Fibroblast of skin of right biceps (primary cell): ENCODE measurements around the gene PDK3.

ENCODE experiments used
- DNase-seq: peaks from one replicate; pipeline ENCODE4 v3.0.0-alpha.2; 2013

The PDK3 gene

DNA sequence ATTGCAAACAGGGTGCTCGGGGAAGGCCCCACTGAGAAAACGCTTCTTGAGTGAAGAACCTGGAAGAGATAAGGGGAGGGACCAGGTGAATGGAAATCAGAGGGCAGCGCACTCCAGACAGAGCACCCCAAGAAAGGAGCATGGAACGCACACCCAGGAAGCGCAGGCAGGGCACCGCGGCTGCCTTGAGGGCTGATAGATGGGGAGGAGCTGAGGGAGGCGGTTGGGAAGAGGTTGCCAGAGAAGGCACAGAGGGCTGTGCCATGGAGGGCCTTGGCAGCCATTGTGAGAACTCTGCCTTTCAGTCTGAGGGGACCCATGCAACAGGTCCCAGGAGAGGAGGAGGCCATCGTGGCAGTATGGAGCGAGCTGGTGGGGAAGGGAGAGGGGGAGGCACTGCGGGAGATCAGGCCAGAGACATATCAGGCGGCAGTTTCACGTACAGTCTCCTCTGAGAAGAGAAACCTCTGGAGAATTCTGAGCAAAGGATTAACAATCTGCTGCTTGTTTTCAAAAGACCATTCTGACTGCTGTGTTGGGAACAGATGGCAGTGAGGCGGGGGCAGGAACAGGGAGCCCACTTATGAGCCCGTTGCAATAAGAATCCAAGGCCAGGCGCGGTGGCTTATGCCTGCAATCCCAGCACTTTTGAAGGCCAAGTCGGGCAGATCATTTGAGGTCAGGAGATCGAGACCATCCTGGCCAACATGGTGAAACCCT, 98.4 kb downstream of the PDK3 start:
- no peak for DNase-seq

DNA sequence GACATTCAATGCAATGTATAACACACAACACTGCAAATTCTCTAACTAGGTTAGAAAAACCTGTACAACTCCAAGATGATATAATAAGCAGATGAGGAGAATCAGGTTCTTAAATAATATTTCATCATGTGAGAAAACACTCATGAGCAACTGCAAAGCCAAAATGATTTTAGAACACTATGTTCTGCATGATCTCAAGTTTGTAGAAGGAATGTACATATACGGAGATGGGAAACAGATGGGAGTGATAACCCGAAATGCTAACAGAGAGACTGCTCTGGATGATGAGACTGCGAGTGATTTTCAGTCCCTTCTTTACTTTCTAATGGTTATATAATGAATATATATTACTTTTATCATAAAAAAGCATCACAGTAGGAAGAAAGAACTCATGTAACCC, 101.2 kb downstream of the PDK3 start:
- DNase-seq: no peak

DNA sequence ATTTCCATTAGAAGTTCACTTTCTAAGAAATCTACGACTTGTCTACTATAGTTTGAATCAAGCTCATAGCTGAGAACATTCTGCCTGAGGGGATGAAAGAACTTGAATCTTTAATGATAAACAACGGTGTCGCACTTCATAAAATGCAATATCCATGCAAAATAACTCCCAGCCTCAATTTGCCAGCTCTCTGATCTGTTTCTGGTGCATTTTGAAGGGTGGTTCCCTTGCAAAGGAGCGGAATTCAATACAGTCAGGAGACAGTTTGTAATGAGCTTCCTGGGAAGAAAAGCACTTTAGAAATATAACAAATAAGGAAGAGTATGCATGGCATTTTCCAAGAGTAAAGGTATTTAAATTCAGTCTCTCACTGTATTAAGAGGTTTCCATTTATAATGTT, 102.1 kb downstream of the PDK3 start:
- no peak for DNase-seq

DNA sequence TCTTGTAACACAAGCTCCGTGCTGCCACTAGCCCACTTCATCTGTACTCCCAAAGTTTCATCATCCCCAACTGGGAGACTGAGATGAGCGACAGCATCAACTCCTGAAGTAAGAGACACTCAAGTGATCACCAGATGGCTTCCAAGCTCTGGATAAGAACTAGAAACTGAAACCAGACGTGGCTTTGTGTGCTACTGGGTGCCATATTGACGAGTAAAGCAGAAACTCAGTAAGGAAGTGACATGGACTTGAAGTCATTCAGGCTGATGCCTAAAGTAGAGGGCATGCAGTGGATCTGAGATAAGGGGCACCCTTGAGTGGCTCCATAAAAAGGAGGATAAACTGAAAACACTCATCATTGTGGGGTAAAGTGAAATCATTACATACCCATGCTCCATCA, 109.7 kb downstream of the PDK3 start:
- no peak for DNase-seq

DNA sequence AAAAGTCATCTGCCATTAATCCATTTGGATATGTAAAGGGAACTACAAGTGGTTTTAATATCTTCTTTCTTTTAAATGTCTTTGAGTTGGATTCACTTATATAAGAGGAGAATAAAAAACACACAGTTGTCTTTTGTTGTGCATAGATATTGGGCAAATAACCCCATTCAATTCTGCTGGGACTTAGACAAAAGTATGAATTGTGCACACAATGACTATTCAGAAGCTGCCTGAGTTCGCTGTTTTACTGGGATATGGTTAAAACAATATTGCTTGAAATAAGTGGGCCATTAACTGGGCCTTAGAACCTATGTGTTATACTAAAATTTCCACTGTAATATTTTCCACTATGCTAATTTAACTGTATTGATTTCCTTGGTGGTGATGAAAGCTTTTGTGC, 110.4 kb downstream of the PDK3 start:
- DNase-seq: no peak

DNA sequence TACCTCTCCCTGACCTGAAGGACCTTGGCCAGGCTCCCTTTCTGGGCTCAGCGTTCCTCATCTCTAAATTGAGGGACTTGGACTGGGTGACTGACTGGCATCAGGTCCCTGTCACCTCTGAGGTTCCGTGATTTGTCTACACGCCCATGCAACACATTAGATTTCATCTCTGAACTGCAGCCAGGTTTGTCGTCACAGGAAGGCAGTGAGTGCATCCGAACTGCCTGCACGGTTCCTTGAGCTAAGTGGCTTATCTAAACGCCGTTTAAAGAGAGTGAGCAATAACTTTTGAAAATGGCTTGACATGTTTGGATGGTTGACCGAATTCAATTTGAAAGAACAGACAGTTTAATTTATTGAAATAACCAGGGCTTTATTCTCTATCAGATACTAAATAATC, 112.0 kb downstream of the PDK3 start:
- no peak for DNase-seq
